ENCODE data around the gene ZNF267.

The ZNF267 gene

DNA sequence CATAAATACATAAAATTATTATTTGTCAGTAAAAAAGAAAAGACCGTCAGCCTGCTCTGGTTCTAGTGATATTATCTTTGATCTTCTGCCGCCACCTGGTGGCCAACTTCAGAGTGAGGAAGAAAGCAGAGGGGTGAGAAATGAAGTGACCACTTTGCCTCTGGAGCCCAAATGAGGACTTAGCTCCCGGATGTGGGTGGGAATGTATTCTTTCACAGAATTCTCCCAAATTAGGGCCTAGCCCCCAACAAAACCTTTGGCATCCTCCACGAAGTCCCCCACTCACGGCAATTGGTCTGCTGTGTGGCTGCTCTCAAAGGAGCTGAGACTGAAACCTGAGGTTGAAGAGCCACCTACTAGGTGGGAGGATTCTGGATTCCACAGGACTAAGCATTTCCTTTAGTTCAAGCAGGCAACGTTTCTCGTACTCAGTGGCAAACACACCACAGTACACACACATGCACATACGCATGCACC lies 4.9 kb upstream of the ZNF267 start:
- H3K27me3 ChIP-seq (ENCODE audit: control insufficient read depth, insufficient read depth, low read length), result no peaks in the 10 kb centered on the region
- H3K79me2 ChIP-seq, result peaks cover 4% of the 10 kb centered on the region
- no peak overlapping the region for H3K27ac ChIP-seq
- peak overlapping the region; percentile 63 for H3K4me2 ChIP-seq (ENCODE audit: low read length)
- peak overlapping the region; percentile 4 for H2AFZ ChIP-seq
- TF ChIP-seq CTCF (IDR thresholded peaks at IDR 0.05), result peak; percentile 84
- H3K36me3 ChIP-seq (ENCODE audit: control insufficient read depth, insufficient read depth, low read length), result no peaks in the 10 kb centered on the region
- no peaks in the 10 kb centered on the region for H3K9me3 ChIP-seq (ENCODE audit: control insufficient read depth, low read length)
- no peak overlapping the region for H3K9ac ChIP-seq
- no peaks in the 10 kb centered on the region for H3K4me1 ChIP-seq
- H3K4me3 ChIP-seq (ENCODE audit: low read depth, low read length), result no peak overlapping the region

GRCh38 chr16:31869511-31870201 lies 4.0 kb upstream of the ZNF267 start:
- Histone ChIP-seq H3K4me1 (peaks cover 1% of the 10 kb centered on the region), H3K79me2 (peaks cover 9% of the 10 kb centered on the region), H3K27me3 (ENCODE audit: control insufficient read depth, insufficient read depth, low read length) (no peaks in the 10 kb centered on the region), H3K4me2 (ENCODE audit: low read length) (no peak overlapping the region), H3K27ac (no peak overlapping the region), H3K9me3 (ENCODE audit: control insufficient read depth, low read length) (no peaks in the 10 kb centered on the region), H3K9ac (no peak overlapping the region), H3K4me3 (ENCODE audit: low read depth, low read length) (no peak overlapping the region), H3K36me3 (ENCODE audit: control insufficient read depth, insufficient read depth, low read length) (no peaks in the 10 kb centered on the region), H2AFZ (no peak overlapping the region)
- no peak for TF ChIP-seq CTCF (IDR thresholded peaks at IDR 0.05)

GRCh38 chr16:31870809-31871208 lies 2.8 kb upstream of the ZNF267 start:
- H3K9ac ChIP-seq, result no peak overlapping the region

DNA sequence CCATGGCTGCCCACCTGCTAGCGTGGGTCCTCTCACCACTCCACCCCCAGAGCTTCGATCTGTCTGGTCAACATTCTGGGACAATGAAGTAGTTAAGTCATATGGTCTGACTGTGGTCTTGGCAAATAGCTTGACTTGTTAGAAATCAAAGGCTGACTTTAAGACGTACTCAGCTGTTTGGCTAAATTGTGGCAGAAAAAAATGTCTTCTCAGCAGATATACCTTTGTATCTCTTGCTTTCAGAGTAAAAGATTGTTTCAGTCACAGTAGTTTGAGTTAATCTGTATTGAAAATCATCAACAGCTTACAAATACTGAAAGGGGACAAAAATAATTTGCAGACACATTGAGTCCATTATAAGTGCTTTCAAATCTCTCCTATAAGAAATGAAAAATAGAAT lies 2.1 kb upstream of the ZNF267 start:
- TF ChIP-seq CTCF (IDR thresholded peaks at IDR 0.05), result no peak
- Histone ChIP-seq H3K36me3 (ENCODE audit: control insufficient read depth, insufficient read depth, low read length) (no peaks in the 10 kb centered on the region), H3K27me3 (ENCODE audit: control insufficient read depth, insufficient read depth, low read length) (no peaks in the 10 kb centered on the region), H3K4me2 (ENCODE audit: low read length) (no peak overlapping the region), H2AFZ (peak overlapping the region; percentile 17), H3K4me3 (ENCODE audit: low read depth, low read length) (no peak overlapping the region), H3K9me3 (ENCODE audit: control insufficient read depth, low read length) (no peaks in the 10 kb centered on the region), H3K79me2 (peaks cover 13% of the 10 kb centered on the region), H3K9ac (no peak overlapping the region), H3K27ac (no peak overlapping the region), H3K4me1 (peaks cover 8% of the 10 kb centered on the region)

More at GRCh38 chr16:31870809-31871208, 2.8 kb upstream of the ZNF267 start:
- Histone ChIP-seq H3K79me2 (peaks cover 13% of the 10 kb centered on the region), H3K36me3 (ENCODE audit: control insufficient read depth, insufficient read depth, low read length) (no peaks in the 10 kb centered on the region), H3K4me2 (ENCODE audit: low read length) (no peak overlapping the region), H3K4me3 (ENCODE audit: low read depth, low read length) (no peak overlapping the region), H3K4me1 (peaks cover 8% of the 10 kb centered on the region), H2AFZ (no peak overlapping the region), H3K9me3 (ENCODE audit: control insufficient read depth, low read length) (no peaks in the 10 kb centered on the region), H3K27ac (no peak overlapping the region), H3K27me3 (ENCODE audit: control insufficient read depth, insufficient read depth, low read length) (no peaks in the 10 kb centered on the region)
- no peak for TF ChIP-seq CTCF (IDR thresholded peaks at IDR 0.05)

- Histone ChIP-seq H2AFZ (peak overlapping the region; percentile 17), H3K36me3 (ENCODE audit: control insufficient read depth, insufficient read depth, low read length) (no peaks in the 10 kb centered on the region), H3K9me3 (ENCODE audit: control insufficient read depth, low read length) (no peaks in the 10 kb centered on the region), H3K4me2 (ENCODE audit: low read length) (no peak overlapping the region), H3K27me3 (ENCODE audit: control insufficient read depth, insufficient read depth, low read length) (no peaks in the 10 kb centered on the region), H3K27ac (no peak overlapping the region), H3K4me1 (peaks cover 8% of the 10 kb centered on the region), H3K9ac (no peak overlapping the region), H3K79me2 (peaks cover 13% of the 10 kb centered on the region), H3K4me3 (ENCODE audit: low read depth, low read length) (no peak overlapping the region)
- no peak for TF ChIP-seq CTCF (IDR thresholded peaks at IDR 0.05)
These were observed 1.4 kb upstream of the ZNF267 start for GRCh38 chr16:31872201-31872600.

Measured in parathyroid adenoma (tissue), 2 donors.